ENCODE data around the gene PAX5.

DNA sequence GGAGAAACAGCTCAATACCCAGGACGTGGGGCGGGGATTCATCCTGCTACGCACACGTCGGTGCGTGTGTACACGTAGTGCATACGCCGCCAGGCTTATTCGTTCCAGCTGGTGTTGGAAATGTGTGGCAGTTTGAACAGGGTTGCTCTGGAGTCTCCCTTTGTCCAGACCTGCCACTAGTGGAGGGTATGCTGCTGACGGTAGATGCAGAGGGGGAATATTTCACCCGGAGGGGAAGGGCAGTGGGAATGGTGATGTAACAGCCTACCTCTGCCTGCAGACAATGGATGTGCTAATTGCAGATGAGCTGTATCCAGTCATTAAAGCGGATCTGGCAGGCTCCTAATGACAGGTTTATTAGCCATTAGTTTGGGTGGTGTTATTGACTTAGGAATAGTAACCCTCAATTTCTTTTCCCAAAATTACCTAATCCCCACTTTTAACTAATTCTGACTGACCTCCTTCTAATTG, 142.7 kb downstream of the PAX5 start:
- TF ChIP-seq, protein P1, sequence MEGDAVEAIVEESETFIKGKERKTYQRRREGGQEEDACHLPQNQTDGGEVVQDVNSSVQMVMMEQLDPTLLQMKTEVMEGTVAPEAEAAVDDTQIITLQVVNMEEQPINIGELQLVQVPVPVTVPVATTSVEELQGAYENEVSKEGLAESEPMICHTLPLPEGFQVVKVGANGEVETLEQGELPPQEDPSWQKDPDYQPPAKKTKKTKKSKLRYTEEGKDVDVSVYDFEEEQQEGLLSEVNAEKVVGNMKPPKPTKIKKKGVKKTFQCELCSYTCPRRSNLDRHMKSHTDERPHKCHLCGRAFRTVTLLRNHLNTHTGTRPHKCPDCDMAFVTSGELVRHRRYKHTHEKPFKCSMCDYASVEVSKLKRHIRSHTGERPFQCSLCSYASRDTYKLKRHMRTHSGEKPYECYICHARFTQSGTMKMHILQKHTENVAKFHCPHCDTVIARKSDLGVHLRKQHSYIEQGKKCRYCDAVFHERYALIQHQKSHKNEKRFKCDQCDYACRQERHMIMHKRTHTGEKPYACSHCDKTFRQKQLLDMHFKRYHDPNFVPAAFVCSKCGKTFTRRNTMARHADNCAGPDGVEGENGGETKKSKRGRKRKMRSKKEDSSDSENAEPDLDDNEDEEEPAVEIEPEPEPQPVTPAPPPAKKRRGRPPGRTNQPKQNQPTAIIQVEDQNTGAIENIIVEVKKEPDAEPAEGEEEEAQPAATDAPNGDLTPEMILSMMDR (IDR thresholded peaks at IDR 0.05): no peak
- no peak for TF ChIP-seq ZFX (IDR thresholded peaks at IDR 0.05; ENCODE audit: borderline replicate concordance)
